GM12874 (cell line): ENCODE data around the gene NAALADL2.

Source experiments
- TF ChIP-seq, protein P1 (sequence below): IDR thresholded peaks from 2 replicates; pipeline ENCODE4 v1.5.1; 2011; ENCODE audit warnings: low read depth, mild to moderate bottlenecking, control low read depth, low read length, moderate library complexity; ENCODE audit not compliant: insufficient read depth

The NAALADL2 gene

DNA sequence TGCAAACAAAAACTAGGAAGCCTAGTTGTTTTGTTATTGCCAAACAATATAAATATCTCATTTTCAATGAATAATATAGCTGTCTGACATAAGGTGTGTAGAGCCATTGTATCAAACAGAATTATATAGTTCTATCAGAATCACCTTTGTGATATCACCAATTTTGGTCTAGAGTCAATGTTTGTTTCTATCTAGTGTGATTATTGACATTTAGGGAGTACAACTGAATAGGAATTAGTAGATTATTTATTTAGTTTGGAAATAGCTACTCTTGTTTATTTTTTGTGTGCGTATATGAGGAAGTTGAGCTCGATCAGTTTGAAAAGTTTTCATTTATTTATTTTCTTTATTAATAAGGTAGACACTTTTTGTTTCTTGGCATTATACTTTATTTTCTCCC lies 389.7 kb downstream of the NAALADL2 start:
- TF ChIP-seq, protein P1, sequence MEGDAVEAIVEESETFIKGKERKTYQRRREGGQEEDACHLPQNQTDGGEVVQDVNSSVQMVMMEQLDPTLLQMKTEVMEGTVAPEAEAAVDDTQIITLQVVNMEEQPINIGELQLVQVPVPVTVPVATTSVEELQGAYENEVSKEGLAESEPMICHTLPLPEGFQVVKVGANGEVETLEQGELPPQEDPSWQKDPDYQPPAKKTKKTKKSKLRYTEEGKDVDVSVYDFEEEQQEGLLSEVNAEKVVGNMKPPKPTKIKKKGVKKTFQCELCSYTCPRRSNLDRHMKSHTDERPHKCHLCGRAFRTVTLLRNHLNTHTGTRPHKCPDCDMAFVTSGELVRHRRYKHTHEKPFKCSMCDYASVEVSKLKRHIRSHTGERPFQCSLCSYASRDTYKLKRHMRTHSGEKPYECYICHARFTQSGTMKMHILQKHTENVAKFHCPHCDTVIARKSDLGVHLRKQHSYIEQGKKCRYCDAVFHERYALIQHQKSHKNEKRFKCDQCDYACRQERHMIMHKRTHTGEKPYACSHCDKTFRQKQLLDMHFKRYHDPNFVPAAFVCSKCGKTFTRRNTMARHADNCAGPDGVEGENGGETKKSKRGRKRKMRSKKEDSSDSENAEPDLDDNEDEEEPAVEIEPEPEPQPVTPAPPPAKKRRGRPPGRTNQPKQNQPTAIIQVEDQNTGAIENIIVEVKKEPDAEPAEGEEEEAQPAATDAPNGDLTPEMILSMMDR, result no peak

- TF ChIP-seq, protein P1, result no peak
Observed at GRCh38 chr3:175255698-175256097, 396.6 kb downstream of the NAALADL2 start.

DNA sequence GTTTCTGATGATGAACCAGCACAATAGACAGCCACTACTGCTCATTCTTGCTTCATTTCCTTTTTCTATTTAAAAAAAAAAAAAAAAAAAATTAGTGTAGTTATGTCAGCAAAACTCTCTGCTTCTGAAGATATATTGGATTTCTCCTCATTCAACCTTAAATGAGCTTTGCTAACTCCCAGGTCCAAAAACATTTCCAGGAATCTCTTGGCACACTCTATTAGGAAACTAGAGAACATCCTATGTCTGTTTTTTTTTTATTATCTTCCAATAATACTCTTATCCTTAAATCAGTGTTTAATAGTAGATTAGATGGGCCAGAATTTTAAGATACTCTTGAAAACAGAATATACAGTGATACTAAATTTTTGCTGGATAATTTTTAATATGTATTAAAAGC lies 398.0 kb downstream of the NAALADL2 start:
- TF ChIP-seq, protein P1, result no peak

DNA sequence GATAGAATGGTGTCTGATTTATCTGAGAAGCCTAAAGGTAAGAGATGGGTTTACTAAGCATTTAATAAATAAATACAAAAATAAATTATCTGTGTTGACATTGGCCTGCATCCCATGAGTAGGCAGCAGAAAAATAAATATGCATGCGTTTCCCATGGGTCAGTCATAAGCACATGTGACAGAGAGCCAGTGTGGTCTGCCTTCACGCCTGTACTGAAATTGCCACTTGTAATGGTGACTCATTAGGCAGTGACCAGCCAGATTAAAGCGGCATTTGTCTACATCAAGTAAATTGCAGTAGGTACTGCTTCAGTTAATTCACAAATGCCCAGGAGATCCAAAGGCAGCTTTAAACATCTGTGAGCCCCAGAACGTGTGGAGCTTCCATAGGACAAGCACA lies 399.6 kb downstream of the NAALADL2 start:
- TF ChIP-seq, protein P1, result no peak

DNA sequence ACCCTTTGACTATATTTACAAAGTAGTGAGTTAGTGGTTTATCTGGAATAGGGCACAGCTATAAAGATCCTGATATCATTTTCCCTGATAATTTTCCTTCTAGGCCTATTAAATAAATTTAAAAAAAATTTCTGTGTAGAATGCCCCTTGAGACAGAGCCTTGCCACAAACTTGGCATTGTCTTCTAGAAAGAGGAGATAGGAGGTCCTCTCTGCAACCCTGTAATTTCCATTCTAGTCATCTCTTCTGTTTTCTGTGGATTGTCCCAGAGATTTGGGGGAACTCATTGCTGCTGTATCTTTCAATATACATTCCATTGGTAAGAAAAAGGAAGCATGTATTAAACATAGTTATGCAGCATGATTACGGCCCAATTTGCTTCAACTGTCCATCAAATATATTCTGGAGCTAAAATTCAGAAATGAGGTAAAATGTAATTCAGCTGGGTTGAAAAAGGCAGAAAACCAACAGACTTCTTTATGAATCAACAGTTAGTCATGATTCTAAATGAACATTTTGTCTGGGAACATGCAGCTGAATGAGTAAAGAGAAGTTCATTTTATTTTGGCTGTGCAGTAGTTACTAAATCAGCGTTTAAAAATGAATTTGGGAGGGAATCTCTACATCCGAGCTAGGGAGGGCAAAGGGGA lies 401.1 kb downstream of the NAALADL2 start:
- TF ChIP-seq, protein P1, result no peak

- TF ChIP-seq, protein P1, result no peak
Observed at GRCh38 chr3:175266478-175266877, 407.3 kb downstream of the NAALADL2 start.

- TF ChIP-seq, protein P1, result no peak
Observed at GRCh38 chr3:175267121-175267531, 408.0 kb downstream of the NAALADL2 start.
